ENCODE data around the gene KIFBP. TPM values are rescaled to one million over a fixed set of nuclear protein-coding genes. Genes with fewer than 3 reads are reported as not detected.

KIFBP gene
- total RNA-seq, 1 experiment from 2014 or later: 26.9 TPM

DNA sequence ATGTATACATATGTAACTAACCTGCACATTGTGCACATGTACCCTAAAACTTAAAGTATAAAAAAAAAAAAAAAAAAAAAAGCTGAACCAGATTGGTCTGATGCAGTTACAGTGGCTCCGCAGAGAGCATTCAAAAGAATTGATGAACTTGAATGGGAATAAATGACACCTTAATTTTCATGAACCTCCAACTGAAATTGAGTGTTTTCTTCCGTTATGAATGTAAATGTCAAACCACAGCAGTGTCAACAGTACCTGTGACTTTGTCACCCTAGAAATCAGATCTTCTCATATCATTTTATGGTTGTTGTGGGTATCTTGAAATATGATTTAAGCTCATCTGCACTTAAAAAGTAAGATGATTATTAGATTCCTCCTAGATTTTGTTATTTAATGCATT lies 66.6 kb downstream of the KIFBP start:
- H3K27me3 ChIP-seq (ENCODE audit: insufficient read depth, low read length): no peaks in the 10 kb centered on the region
- no peak overlapping the region for H3K4me3 ChIP-seq (replicated peaks in 1 of 2; ENCODE audit: low read depth in 1 of 2, low read length in 2 of 2)
- H3K27ac ChIP-seq (ENCODE audit: low read depth, low read length): no peak overlapping the region
- H3K4me1 ChIP-seq (ENCODE audit: control insufficient read depth in 1 of 2, insufficient read depth in 2 of 2, low read length in 2 of 2): no peaks in the 10 kb centered on the region
- no peak overlapping the region for H2AFZ ChIP-seq (ENCODE audit: low read depth, low read length, poor library complexity, severe bottlenecking)
- H3K9me3 ChIP-seq (ENCODE audit: control insufficient read depth in 1 of 2, insufficient read depth in 1 of 2, low read depth in 1 of 2, low read length in 2 of 2): no peaks in the 10 kb centered on the region
- BruUV-seq (replicated peaks): no TSS peak
- RAD21 ChIA-PET (ENCODE audit: low non-redundant PET in 1 of 2, low total read pairs in 2 of 2, uncharacterized antibody in 2 of 2, unreplicated experiment in 2 of 2): no interaction called here
- H3K9me2 ChIP-seq (ENCODE audit: insufficient read depth): no peaks in the 10 kb centered on the region
- POLR2A ChIA-PET: interaction anchor here (0.6 kb wide), 1 partner anchor 353 kb away, joined by 4 read pairs; no protein-coding TSS in a partner anchor
- no peaks in the 10 kb centered on the region for H3K36me3 ChIP-seq (ENCODE audit: control insufficient read depth in 1 of 2, insufficient read depth in 2 of 2, low read length in 2 of 2)
- DNase-seq (ENCODE audit: low read depth, low spot score) (no peak), ATAC-seq (no peak)
- TF ChIP-seq YY1 (IDR thresholded peaks at IDR 0.05; ENCODE audit: extremely low read depth, insufficient replicate concordance, low read depth, low read length): no peak
- no peak for TF ChIP-seq JUND (IDR thresholded peaks at IDR 0.05)
- TF ChIP-seq ZNF274 (IDR thresholded peaks at IDR 0.05; ENCODE audit: low read depth, low read length): no peak
- TF ChIP-seq, protein P1, sequence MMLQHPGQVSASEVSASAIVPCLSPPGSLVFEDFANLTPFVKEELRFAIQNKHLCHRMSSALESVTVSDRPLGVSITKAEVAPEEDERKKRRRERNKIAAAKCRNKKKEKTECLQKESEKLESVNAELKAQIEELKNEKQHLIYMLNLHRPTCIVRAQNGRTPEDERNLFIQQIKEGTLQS (IDR thresholded peaks at IDR 0.05): no peak
- no peak for TF ChIP-seq ZBTB33 (IDR thresholded peaks at IDR 0.05; ENCODE audit: extremely low read depth, insufficient replicate concordance, low read length)
- TF ChIP-seq ZFX (IDR thresholded peaks at IDR 0.05): no peak
- TF ChIP-seq RAD21 (IDR thresholded peaks at IDR 0.05; ENCODE audit: low read depth): no peak
- TF ChIP-seq, protein P2, sequence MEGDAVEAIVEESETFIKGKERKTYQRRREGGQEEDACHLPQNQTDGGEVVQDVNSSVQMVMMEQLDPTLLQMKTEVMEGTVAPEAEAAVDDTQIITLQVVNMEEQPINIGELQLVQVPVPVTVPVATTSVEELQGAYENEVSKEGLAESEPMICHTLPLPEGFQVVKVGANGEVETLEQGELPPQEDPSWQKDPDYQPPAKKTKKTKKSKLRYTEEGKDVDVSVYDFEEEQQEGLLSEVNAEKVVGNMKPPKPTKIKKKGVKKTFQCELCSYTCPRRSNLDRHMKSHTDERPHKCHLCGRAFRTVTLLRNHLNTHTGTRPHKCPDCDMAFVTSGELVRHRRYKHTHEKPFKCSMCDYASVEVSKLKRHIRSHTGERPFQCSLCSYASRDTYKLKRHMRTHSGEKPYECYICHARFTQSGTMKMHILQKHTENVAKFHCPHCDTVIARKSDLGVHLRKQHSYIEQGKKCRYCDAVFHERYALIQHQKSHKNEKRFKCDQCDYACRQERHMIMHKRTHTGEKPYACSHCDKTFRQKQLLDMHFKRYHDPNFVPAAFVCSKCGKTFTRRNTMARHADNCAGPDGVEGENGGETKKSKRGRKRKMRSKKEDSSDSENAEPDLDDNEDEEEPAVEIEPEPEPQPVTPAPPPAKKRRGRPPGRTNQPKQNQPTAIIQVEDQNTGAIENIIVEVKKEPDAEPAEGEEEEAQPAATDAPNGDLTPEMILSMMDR (IDR thresholded peaks at IDR 0.05 in 2 of 3, conservative IDR thresholded peaks at IDR 0.05 in 1 of 3; ENCODE audit: borderline replicate concordance in 1 of 3, insufficient read depth in 1 of 3, low read depth in 2 of 3, low read length in 2 of 3): no peak
- TF ChIP-seq TCF7L2 (IDR thresholded peaks at IDR 0.05; ENCODE audit: borderline replicate concordance, extremely low read depth, insufficient read depth, insufficient read length): no peak
- TF ChIP-seq SIN3A (IDR thresholded peaks at IDR 0.05; ENCODE audit: low read depth): no peak
- TF ChIP-seq POLR2AphosphoS5 (IDR thresholded peaks at IDR 0.05; ENCODE audit: low read depth, low read length): no peak
- no peak overlapping the region for H3K9ac ChIP-seq (ENCODE audit: low read length)
- intact Hi-C loops (cut with micrococcal nuclease): no loop called here
- CTCF ChIA-PET: no interaction called here
- no peaks in the 10 kb centered on the region for H3K79me2 ChIP-seq (ENCODE audit: insufficient read depth, low read length)
- H4K20me1 ChIP-seq (ENCODE audit: insufficient read depth): no peaks in the 10 kb centered on the region
- H3K4me2 ChIP-seq (ENCODE audit: low read length): no peak overlapping the region
